GM18499 (cell line): ENCODE results near the gene NR1H2.
"Not testable (repeated sequence)": the region's sequence is repeated elsewhere in the genome, so short reads cannot be mapped to it uniquely, and the experiment has no call there.

Source experiments
- ATAC-seq: cut with Tn5 transposase; IDR thresholded peaks from one replicate; pipeline ENCODE4 v1.9.1; 2021; ENCODE audit warnings: moderate number of reproducible peaks; ENCODE audit not compliant: insufficient read depth, unreplicated experiment

Gene NR1H2

DNA sequence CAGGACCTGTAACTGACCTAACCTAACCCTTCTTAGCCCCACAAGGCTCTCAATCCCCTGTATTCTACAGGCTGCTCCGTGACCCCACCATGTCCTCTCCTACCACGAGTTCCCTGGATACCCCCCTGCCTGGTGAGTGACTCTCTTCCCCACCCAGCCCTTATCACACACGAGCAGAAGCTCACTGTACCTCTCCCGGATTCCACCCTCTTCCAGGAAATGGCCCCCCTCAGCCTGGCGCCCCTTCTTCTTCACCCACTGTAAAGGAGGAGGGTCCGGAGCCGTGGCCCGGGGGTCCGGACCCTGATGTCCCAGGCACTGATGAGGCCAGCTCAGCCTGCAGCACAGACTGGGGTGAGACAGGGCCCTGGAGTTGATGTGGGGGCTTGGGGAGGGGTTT is 1.3 kb downstream of the NR1H2 start:
- ATAC-seq = no peak

DNA sequence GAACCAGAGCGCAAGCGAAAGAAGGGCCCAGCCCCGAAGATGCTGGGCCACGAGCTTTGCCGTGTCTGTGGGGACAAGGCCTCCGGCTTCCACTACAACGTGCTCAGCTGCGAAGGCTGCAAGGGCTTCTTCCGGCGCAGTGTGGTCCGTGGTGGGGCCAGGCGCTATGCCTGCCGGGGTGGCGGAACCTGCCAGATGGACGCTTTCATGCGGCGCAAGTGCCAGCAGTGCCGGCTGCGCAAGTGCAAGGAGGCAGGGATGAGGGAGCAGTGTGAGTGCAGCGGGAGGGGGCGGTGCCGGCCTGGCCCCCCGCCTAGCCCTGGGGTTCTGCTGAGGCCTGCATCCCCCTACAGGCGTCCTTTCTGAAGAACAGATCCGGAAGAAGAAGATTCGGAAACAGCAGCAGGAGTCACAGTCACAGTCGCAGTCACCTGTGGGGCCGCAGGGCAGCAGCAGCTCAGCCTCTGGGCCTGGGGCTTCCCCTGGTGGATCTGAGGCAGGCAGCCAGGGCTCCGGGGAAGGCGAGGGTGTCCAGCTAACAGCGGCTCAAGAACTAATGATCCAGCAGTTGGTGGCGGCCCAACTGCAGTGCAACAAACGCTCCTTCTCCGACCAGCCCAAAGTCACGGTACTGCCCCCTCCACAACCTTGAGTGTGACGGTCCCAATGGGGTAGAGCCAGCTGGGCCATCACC is 2.1 kb downstream of the NR1H2 start:
- ATAC-seq = no peak

DNA sequence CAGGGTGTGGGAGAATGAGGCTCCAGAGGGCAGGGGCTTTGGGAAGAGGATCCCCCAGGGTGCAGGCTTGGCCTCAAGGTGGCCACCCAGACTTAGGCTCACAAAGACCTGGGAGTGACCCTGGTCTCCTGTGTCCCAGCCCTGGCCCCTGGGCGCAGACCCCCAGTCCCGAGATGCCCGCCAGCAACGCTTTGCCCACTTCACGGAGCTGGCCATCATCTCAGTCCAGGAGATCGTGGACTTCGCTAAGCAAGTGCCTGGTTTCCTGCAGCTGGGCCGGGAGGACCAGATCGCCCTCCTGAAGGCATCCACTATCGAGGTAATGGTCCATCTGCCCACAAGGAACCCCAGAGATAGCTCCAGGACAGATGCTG is 2.6 kb downstream of the NR1H2 start:
- ATAC-seq = no peak

GRCh38 chr19:50379602-50380001 is 3.3 kb downstream of the NR1H2 start:
- ATAC-seq = no peak

GRCh38 chr19:50380137-50380536 is 3.9 kb downstream of the NR1H2 start:
- no peak for ATAC-seq

- no peak for ATAC-seq
Observed at GRCh38 chr19:50380751-50381151, 4.5 kb downstream of the NR1H2 start.

GRCh38 chr19:50381881-50382729 is 5.8 kb downstream of the NR1H2 start:
- no peak for ATAC-seq

GRCh38 chr19:50383001-50383851 is 7.0 kb downstream of the NR1H2 start:
- ATAC-seq = no peak

DNA sequence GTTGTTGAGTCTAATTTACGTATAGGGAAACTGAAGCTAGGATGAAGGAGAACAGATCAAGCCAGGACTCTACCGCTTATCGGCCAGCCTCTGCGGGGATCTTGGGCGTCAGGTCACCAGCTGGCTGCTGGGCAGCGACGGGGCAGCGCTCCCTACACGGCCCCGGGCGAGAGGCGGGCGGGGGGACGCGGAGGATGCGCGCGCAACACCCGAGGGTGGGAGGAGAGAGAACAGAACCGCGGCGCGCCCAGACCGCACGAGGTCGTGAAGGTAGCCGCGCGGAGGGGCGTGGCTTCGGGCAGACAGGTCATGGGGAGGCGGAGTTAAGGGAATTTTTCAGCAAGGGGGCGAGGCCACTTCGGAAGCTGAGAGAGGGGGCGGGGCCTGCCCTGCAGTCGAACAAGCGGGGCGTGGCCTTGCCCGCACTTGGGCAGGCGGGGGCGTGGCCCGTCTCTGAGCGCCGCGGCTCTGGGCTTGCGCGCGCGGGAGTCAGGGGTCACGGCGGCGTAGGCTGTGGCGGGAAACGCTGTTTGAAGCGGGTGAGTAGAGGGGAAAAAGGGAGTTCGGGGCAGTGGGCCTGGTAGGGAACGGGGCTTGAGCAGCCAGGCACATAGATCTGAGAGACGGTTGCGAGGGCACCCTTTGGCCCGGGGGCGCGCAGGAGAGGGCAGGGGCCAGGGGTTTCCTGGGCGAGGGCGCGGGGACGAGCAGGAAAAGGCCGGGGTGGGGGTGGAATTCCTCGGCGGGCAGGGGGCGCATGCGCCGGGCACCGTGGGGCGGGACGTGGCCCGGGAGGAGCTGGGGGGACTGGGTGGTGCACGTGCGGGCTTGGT is 7.8 kb downstream of the NR1H2 start, which contains the start of gene POLD1:
POLD1 (plus strand) TSS at position 496 of the 833 bp plus-strand sequence. CDS start 14,505 bp downstream, outside the sequence.
- peak; percentile 83 for ATAC-seq

DNA sequence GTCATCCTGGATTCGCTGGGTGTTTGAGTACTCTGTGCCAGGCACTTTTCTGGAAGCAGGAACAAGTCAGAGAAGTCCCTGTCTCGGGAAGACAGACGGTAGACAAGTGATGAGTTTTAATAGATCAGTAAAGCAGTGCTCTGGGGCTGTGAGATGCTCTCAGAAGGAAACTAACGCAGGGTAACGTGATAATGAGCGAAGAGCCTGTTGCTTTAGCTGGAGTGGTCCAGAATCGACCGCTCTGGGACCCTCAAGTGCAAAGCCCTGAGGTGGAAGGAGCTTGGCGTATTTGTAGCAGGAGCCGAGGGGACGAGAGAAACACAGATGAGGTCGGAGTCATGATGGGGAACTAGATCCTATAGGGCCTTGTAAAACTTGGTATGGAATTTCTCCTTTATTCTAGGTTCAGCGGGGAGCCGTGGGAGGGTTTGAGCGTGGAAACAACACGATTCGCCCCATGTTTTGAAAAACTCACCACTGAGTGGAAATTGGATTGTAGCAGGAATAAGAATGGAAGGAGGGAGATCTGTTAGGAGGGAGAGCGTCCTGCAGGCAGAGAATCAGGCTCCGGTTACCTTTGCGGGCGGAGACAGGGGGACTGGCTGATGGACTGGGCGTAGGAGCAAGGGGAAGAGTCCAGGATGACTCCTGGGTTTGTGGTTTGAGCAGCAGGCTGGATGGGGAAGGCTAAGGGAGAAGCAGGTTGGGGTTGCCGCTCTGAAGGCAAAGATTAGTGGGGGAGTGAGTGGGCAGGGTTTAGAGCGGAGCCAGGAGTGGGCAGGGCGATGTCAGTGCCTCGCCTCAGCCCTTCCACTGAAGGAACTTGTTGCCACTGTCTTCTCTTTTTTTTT is 8.7 kb downstream of the NR1H2 start:
- ATAC-seq = no peak

GRCh38 chr19:50387176-50387867 is 11.1 kb downstream of the NR1H2 start:
- ATAC-seq = no peak

DNA sequence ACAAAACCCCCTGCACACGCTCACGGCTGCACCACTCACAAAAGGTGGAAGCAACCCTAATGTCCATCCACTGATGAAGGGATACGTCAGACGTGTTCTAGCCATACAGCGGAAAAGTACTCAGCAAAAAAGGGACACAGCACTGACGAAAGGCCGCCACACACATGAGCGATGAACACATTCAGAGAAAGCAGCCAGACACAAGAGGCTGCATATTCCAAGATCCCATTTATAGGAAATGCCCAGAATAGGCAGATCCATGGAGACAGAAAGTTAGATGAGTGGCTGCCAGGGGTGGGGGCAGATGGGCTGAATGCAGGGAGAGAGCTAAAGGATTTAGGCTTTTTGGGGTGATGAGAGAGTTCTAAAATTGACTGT is 11.6 kb downstream of the NR1H2 start:
- no peak for ATAC-seq

GRCh38 chr19:50390295-50390694 is 14.0 kb downstream of the NR1H2 start:
- not testable (repeated sequence) for ATAC-seq

GRCh38 chr19:50390952-50391351 is 14.7 kb downstream of the NR1H2 start:
- not testable (repeated sequence) for ATAC-seq

DNA sequence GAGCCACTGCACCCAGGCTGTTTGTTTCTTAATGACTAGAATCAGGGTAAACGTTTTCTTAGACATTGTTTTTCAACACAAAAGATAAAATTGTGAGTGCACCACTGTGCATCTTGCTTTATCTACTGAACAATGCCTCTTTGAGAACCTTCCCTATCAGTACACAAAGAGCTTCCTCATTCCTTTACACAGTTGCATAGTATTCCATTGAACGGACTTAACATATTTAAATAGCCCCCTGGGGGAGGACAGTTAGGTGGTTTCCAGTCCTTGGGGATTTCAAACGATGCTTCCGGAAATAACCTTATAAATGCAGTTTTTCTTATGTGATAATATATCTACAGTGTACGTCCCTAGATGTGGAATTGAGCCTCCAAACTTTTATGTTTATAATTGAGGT is 16.5 kb downstream of the NR1H2 start:
- ATAC-seq = no peak

DNA sequence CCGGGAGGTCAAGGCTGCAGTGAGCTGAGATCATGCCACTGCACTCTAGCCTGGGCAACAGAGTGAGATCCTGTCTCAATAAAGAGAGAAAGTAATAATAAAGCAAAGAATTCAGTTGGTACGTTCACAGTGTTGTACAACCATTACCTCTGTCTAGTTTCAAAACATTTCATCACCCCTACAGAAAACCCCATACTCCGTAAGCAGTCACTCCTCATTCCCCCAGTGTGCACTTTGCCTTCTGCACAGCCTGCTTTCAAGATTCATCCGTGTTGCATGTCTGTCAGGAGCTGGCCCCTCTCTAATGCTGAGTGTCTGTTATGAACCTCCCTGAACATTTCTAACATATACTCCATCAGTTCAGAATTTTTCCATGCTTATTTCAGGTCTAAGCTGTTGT is 17.3 kb downstream of the NR1H2 start:
- ATAC-seq = no peak

DNA sequence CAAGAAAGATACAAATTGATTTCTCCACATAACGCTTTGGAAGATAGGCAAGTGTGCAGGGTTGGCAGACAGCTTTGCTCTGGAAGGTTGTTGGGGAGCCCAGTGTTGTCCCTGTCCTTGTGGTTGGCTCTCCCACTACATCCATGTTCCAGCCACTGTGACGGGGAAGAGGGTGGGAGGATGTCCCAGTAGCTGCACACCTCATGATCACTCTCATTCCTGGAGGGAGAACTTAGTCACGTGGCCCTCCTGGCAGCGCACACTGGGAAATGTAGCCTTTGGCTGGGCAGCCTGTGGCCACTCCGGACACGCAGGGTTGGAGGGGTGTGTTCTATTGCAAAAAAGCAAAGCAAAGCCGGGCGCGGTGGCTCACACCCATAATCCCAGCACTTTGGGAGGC is 17.8 kb downstream of the NR1H2 start:
- no peak for ATAC-seq

DNA sequence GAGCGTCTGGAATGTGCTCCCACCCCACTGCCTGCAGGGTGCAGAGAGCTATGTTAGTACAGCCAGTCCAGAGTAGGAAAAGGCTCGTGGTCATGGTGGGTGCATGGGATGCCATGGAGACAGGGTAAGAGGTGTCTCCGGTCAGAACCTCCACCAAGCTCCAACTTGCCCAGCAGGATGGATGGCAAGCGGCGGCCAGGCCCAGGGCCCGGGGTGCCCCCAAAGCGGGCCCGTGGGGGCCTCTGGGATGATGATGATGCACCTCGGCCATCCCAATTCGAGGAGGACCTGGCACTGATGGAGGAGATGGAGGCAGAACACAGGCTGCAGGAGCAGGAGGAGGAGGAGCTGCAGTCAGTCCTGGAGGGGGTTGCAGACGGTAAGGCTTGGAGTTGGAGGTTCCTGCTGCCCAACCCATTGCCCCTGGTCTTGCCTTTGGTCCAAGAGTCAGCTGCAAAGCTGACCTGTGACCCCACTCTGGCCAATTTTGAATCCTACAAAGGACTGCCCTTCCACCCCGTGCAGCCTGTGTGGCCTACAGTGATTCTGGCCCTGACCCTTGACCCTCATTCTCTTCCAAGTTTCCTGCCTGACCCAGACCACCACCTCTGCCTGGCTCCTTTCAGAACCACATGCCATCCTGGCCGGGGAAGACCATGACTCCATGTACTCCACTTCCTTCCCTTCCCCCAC is 22.6 kb downstream of the NR1H2 start:
- ATAC-seq = no peak
